ENCODE data around the gene CACFD1. TPM values are rescaled to one million over a fixed set of nuclear protein-coding genes. Genes with fewer than 3 reads are reported as not detected.

Gene CACFD1
- total and polyA plus RNA-seq, 2 of the 4 experiments (the other 2 are of a cell fraction), result 2.0 to 6.6 TPM

- Histone ChIP-seq H3K36me3 (ENCODE audit: control insufficient read depth, insufficient read depth, low read length) (no peaks in the 10 kb centered on the region), H2AK9ac (replicated peaks; ENCODE audit: low read depth, low read length, poor library complexity) (no peak overlapping the region), H3K27me3 (ENCODE audit: control insufficient read depth, insufficient read depth, low read length) (peaks cover 65% of the 10 kb centered on the region), H3K9me1 (ENCODE audit: insufficient read depth, low read length) (no peaks in the 10 kb centered on the region), H3K56ac (ENCODE audit: extremely low read depth, insufficient read depth, low read length) (no peak overlapping the region), H3K9me3 (ENCODE audit: control insufficient read depth, insufficient read depth, low read length) (no peaks in the 10 kb centered on the region), H2AK5ac (ENCODE audit: low read depth, low read length) (no peak overlapping the region), H3K14ac (replicated peaks; ENCODE audit: low read depth, low read length) (no peak overlapping the region), H3K23ac (ENCODE audit: low read depth, low read length) (no peak overlapping the region), H2AFZ (replicated peaks; ENCODE audit: low read length, poor library complexity) (no peak overlapping the region), H2BK20ac (ENCODE audit: low read depth, low read length) (no peak overlapping the region), H4K8ac (ENCODE audit: low read depth in 2 of 2, low read length in 2 of 2) (no peak overlapping the region), H2BK120ac (ENCODE audit: low read depth, low read length) (no peak overlapping the region), H3K79me1 (ENCODE audit: low read depth in 1 of 2, low read length in 2 of 2) (no peaks in the 10 kb centered on the region), H3K4me1 (ENCODE audit: control insufficient read depth, insufficient read depth, low read length) (no peaks in the 10 kb centered on the region), H4K20me1 (ENCODE audit: insufficient read depth, low read length) (no peaks in the 10 kb centered on the region), H3K4me2 (ENCODE audit: low read depth, low read length) (no peak overlapping the region), H3K4ac (ENCODE audit: low read depth, low read length) (no peak overlapping the region), H4K5ac (ENCODE audit: low read depth, low read length) (no peak overlapping the region), H3K9ac (ENCODE audit: low read depth, low read length) (no peak overlapping the region), H3K4me3 (ENCODE audit: insufficient read depth, low read depth, low read length) (no peak overlapping the region), H3K27ac (ENCODE audit: insufficient read depth, low read length) (no peak overlapping the region), H4K91ac (ENCODE audit: insufficient read depth, low read depth, low read length) (no peak overlapping the region), H2BK5ac (ENCODE audit: low read depth, low read length, poor library complexity, severe bottlenecking) (no peak overlapping the region), H2BK15ac (ENCODE audit: low read depth, low read length) (no peak overlapping the region), H3K18ac (ENCODE audit: low read depth, low read length) (no peak overlapping the region)
- CTCF ChIA-PET, result no interaction called here
- POLR2A ChIA-PET (ENCODE audit: unreplicated experiment), result no interaction called here
- no TSS peak for BruUV-seq (replicated peaks)
- in situ Hi-C loops (cut with MboI; ENCODE audit: low sequenced_read_pairs) (no loop called here), intact Hi-C loops (cut with micrococcal nuclease) (no loop called here), dilution Hi-C loops (cut with HindIII; ENCODE audit: low sequenced_read_pairs, unreplicated experiment) (no loop called here)
- TF ChIP-seq MXI1 (IDR thresholded peaks at IDR 0.05; ENCODE audit: borderline replicate concordance, low read depth, low read length) (no peak), MAZ (IDR thresholded peaks at IDR 0.05; ENCODE audit: borderline replicate concordance, low read depth, low read length) (no peak), CTCF (conservative IDR thresholded peaks at IDR 0.05; ENCODE audit: low read depth, low read length) (no peak)
- ATAC-seq (ENCODE audit: low read depth), result no peak
- WGBS, 2 experiments (ENCODE audit: extremely low coverage in 2 of 2, insufficient read length in 1 of 2), result 72% methylated on average over 4 of the region's 8 CpGs; no CpG with 5 or more reads in 1 of the 2 experiments
- no peak for DNase-seq
These were observed 57.9 kb downstream of the CACFD1 start for GRCh38 chr9:133517711-133518110.

Measured in IMR-90 (cell line).